ENCODE data around the gene SMAD5. TPM values are rescaled to one million over a fixed set of nuclear protein-coding genes. Genes with fewer than 3 reads are reported as not detected.

Gene SMAD5
- total and polyA plus RNA-seq, 2 of the 8 experiments (the other 6 are each of a cell fraction or from before 2014, with no cell fraction given), result 30.2 to 60.5 TPM

GRCh38 chr5:136225796-136226195 lies 93.2 kb downstream of the SMAD5 start:
- Histone ChIP-seq H4K91ac (replicated peaks; ENCODE audit: insufficient read length, low read length) (no peak overlapping the region), H3K27ac (ENCODE audit: low read depth, low read length) (no peak overlapping the region), H2AFZ (ENCODE audit: low read length) (peak overlapping the region; percentile 88; the same call in 1 of the 2 replicates), H3K4ac (replicated peaks; ENCODE audit: insufficient read length, low read depth, low read length) (no peak overlapping the region), H3K4me2 (ENCODE audit: insufficient read depth in 1 of 2, low read depth in 2 of 2, low read length in 2 of 2) (no peak overlapping the region), H3K36me3 (ENCODE audit: control insufficient read depth in 2 of 4, insufficient read depth in 4 of 4, low read length in 3 of 4) (no peaks in the 10 kb centered on the region), H4K20me1 (replicated peaks in 1 of 2; ENCODE audit: control insufficient read depth in 1 of 2, insufficient read depth in 2 of 2, low read length in 2 of 2) (no peaks in the 10 kb centered on the region), H4K5ac (ENCODE audit: insufficient read length, low read depth, low read length) (no peak overlapping the region), H2AK5ac (ENCODE audit: low read depth, low read length) (no peak overlapping the region), H3K4me1 (replicated peaks in 1 of 4; ENCODE audit: control insufficient read depth in 3 of 4, insufficient read depth in 4 of 4, low read length in 3 of 4) (peaks cover 0 to 16% (median 6%) of the 10 kb centered on the region in 4 experiments; a peak in 4 of 7 replicates), H2BK5ac (ENCODE audit: low read depth, low read length) (no peak overlapping the region), H3K23me2 (ENCODE audit: low read depth, low read length) (no peaks in the 10 kb centered on the region), H3K23ac (ENCODE audit: insufficient read length) (no peak overlapping the region), H3K9me3 (ENCODE audit: insufficient read depth in 2 of 2, low read depth in 1 of 2, low read length in 1 of 2) (0 out of 4 replicates have a peak, but pooled peaks cover 0 to 8% of the 10 kb centered on the region in 2 experiments), H3K79me1 (ENCODE audit: low read depth, low read length) (no peaks in the 10 kb centered on the region), H3K9ac (replicated peaks in 1 of 4; ENCODE audit: extremely low read depth in 1 of 4, low read depth in 3 of 4, low read length in 3 of 4) (no peak overlapping the region), H2BK20ac (ENCODE audit: low read length) (no peak overlapping the region), H4K8ac (ENCODE audit: extremely low read depth, insufficient read depth, low read length) (no peak overlapping the region), H2BK120ac (replicated peaks; ENCODE audit: low read depth, low read length) (no peak overlapping the region), H3K4me3 (ENCODE audit: extremely low read depth in 1 of 4, insufficient read depth in 2 of 4, low read depth in 3 of 4, low read length in 4 of 4) (no peak overlapping the region), H3K27me3 (replicated peaks in 1 of 4; ENCODE audit: control insufficient read depth in 3 of 4, extremely low read depth in 1 of 4, insufficient read depth in 3 of 4, low read length in 3 of 4) (no peaks in the 10 kb centered on the region; a peak in 2 of 7 replicates), H3K79me2 (ENCODE audit: control insufficient read depth in 1 of 2, insufficient read depth in 2 of 2, low read length in 2 of 2) (no peaks in the 10 kb centered on the region), H2BK15ac (ENCODE audit: low read length) (no peak overlapping the region), H3K14ac (ENCODE audit: insufficient read length) (no peak overlapping the region), H3K56ac (replicated peaks; ENCODE audit: insufficient read length, low read depth, low read length) (no peak overlapping the region), H3K18ac (ENCODE audit: extremely low read depth, low read length) (peak overlapping the region; percentile 52; the same call in 1 of the 2 replicates), H2BK12ac (ENCODE audit: low read depth, low read length) (no peak overlapping the region)
- POLR2A ChIA-PET (ENCODE audit: partially characterized antibody), result no interaction called here
- no peak for TF ChIP-seq CREB1 (IDR thresholded peaks at IDR 0.05)
- no peak for TF ChIP-seq RFX5 (IDR thresholded peaks at IDR 0.05; ENCODE audit: borderline replicate concordance, low read depth, low read length)
- TF ChIP-seq KDM4A (IDR thresholded peaks at IDR 0.05; ENCODE audit: low read depth, low read length, severe bottlenecking), result no peak
- no peak for TF ChIP-seq POLR2AphosphoS5 (IDR thresholded peaks at IDR 0.05; ENCODE audit: low read depth, low read length)
- TF ChIP-seq YY1 (IDR thresholded peaks at IDR 0.05; ENCODE audit: low read depth, low read length), result no peak
- TF ChIP-seq HDAC2 (IDR thresholded peaks at IDR 0.05; ENCODE audit: borderline replicate concordance in 1 of 2, low read depth in 2 of 2, low read length in 2 of 2), result no peak
- FAIRE-seq (no peak), DNase-seq (ENCODE audit: low read depth in 1 of 2, low spot score in 2 of 2) (no peak)
- CTCF ChIA-PET (ENCODE audit: partially characterized antibody), result interaction anchor here (1.0 to 5.5 kb wide), 3 partner anchors 8 to 22 kb away, joined by 3 to 37 read pairs (median 9); no protein-coding TSS in a partner anchor
- 85% methylated on average over 2 of the region's 2 CpGs; no CpG with 5 or more reads in 1 of the 2 experiments for WGBS, 2 experiments (ENCODE audit: extremely low coverage in 1 of 2, insufficient coverage in 1 of 2, insufficient read length in 1 of 2, insufficient replicate concordance in 2 of 2, low coverage in 1 of 2, low lambda C conversion rate in 2 of 2, missing lambda C conversion rate in 1 of 2)

Data from H1 (cell line).